ENCODE results near the gene PATZ1.

GRCh38 chr22:31339148-31339832 is 6.9 kb downstream of the PATZ1 start:
- TF ChIP-seq CTCF (IDR thresholded peaks at IDR 0.05; ENCODE audit: insufficient read depth, low read depth, low read length): no peak
- no peak for TF ChIP-seq EZH2 (IDR thresholded peaks at IDR 0.05; ENCODE audit: insufficient read depth, low read length)
